Activated CD4-positive, alpha-beta T cell treated with anti-CD3 and anti-CD28 coated beads, Interleukin-2, amount 10 ng/mL, durations not matched to agents 7 days and 5 days (primary cell): ENCODE measurements around the gene PNPLA3. TPM values are rescaled to one million over a fixed set of nuclear protein-coding genes. Genes with fewer than 3 reads are reported as not detected.

Experiments
- CTCF ChIA-PET: fragments of 350-600 bp; sonication (Branson Sonifier 250); formaldehyde crosslinking; loops from one replicate; lab custom pipeline; 2021; ENCODE audit warnings: antibody characterized with exemption; lab: Charles Lee
- POLR2A ChIA-PET: fragments of 350-600 bp; sonication (Branson Sonifier 250); formaldehyde crosslinking; loops from one replicate; lab custom pipeline; 2021; ENCODE audit warnings: antibody characterized with exemption; lab: Charles Lee
- DNase-seq: peaks from one replicate; pipeline ENCODE4 v3.0.0-alpha.2; 2020
- H3K27ac Mint-ChIP-seq: one replicate; pipeline ENCODE4 v1.8.0; 2021; ENCODE audit warnings: mild to moderate bottlenecking, moderate library complexity, mixed read lengths
- H3K27me3 Mint-ChIP-seq: one replicate; pipeline ENCODE4 v1.8.0; 2021; ENCODE audit warnings: mixed read lengths
- H3K36me3 Mint-ChIP-seq: one replicate; pipeline ENCODE4 v1.8.0; 2021; ENCODE audit warnings: low read depth, mixed read lengths
- H3K4me1 Mint-ChIP-seq: one replicate; pipeline ENCODE4 v1.8.0; 2021; ENCODE audit warnings: mixed read lengths
- H3K4me3 Mint-ChIP-seq: one replicate; pipeline ENCODE4 v1.8.0; 2021; ENCODE audit warnings: mild to moderate bottlenecking, moderate library complexity, mixed read lengths
- H3K9me3 Mint-ChIP-seq: one replicate; pipeline ENCODE4 v1.8.0; 2021; ENCODE audit warnings: mixed read lengths
- total RNA-seq, 2 experiments: library from RNA; stranded (reverse); gene quantifications; one replicate each; pipeline ENCODE4 v1.2.3, GENCODE V29; 2021

PNPLA3 gene
- total RNA-seq, 2 experiments from 2014 or later: not detected

DNA sequence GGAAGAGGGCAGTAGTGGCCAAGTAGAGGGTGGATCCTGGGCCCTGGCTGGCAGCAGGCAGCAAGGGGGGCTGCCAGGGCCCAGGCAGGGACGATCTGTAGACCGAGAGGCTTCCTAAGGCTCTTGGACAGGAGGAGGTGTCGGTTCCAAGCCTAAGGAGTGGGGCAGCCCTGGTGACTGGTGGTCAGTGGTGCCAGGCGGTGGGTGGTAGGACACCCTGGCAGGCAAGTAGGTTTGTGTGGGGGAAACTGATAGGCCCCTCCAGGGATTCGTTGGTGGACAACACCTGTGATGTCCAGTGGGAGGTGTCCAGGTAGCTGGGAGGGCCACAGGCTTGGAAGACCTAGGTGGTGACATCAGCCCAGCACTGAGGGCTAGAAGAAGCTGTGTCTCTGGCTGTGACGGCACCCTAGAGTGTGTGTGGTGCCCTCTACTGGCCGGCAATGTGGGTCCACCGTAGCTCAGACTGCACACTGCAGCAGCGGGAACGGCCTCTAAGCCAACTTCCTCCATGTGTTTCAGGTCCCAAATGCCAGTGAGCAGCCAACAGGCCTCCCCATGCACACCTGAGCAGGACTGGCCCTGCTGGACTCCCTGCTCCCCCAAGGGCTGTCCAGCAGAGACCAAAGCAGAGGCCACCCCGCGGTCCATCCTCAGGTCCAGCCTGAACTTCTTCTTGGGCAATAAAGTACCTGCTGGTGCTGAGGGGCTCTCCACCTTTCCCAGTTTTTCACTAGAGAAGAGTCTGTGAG, 22.2 kb downstream of the PNPLA3 start:
- no peaks in the 10 kb centered on the region for H3K36me3 Mint-ChIP-seq
- ChIA-PET CTCF (interaction anchor here (0.5 to 1.6 kb wide), 5 partner anchors 9 to 663 kb away, joined by 3 to 14 read pairs (median 3); partner anchors contain the start of gene SAMM50), POLR2A (interaction anchor here (1.1 kb wide), 1 partner anchor 9 kb away, joined by 4 read pairs; the partner anchor contains the start of gene SAMM50)
- H3K9me3 Mint-ChIP-seq: no peaks in the 10 kb centered on the region
- no peaks in the 10 kb centered on the region for H3K4me1 Mint-ChIP-seq
- peaks cover 4% of the 10 kb centered on the region for H3K27me3 Mint-ChIP-seq
- H3K27ac Mint-ChIP-seq: no peak overlapping the region
- peak; percentile 76 for DNase-seq
- H3K4me3 Mint-ChIP-seq: no peak overlapping the region

DNA sequence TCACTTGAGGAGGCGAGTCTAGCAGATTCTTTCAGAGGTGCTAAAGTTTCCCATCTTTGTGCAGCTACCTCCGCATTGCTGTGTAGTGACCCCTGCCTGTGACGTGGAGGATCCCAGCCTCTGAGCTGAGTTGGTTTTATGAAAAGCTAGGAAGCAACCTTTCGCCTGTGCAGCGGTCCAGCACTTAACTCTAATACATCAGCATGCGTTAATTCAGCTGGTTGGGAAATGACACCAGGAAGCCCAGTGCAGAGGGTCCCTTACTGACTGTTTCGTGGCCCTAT, 22.7 kb downstream of the PNPLA3 start:
- CTCF ChIA-PET: interaction anchor here (1.1 to 1.6 kb wide), 4 partner anchors 8 to 63 kb away, joined by 3 to 14 read pairs (median 5); partner anchors contain the start of gene SAMM50
- H3K27me3 Mint-ChIP-seq: peaks cover 4% of the 10 kb centered on the region

DNA sequence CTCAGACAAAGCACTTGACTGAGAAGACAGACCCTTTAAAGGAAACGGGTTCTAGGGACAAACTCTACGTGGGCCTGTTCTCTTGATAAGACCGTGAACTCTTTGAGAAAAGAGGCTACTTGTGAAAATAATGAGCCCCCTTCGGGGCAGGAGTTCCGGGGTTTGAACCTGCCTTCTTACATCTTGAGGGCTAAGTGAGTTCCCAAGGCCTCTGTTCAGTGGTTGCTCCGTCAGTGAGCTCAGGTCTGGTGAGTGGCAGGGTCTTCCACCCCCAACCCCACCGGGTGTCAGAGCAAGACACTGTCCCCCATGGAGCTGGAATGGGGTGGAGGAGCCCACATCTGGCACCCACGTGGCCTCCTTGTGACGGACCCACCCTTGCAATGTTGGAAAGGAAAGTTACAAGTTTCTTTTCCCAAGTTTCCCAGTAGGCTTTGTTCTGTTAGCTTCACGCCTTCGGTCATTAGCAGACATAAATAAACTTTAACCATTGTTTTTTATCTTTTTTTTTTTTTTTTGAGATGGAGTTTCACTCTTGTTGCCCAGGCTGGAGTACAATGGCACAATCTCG, 25.3 kb downstream of the PNPLA3 start:
- Mint-ChIP-seq H3K9me3 (no peaks in the 10 kb centered on the region), H3K4me1 (peaks cover 2% of the 10 kb centered on the region), H3K36me3 (no peaks in the 10 kb centered on the region), H3K4me3 (no peak overlapping the region), H3K27me3 (no peaks in the 10 kb centered on the region), H3K27ac (no peak overlapping the region)
- POLR2A ChIA-PET: no interaction called here
- CTCF ChIA-PET: interaction anchor here (0.8 to 1.0 kb wide), 2 partner anchors 9 to 16 kb away, joined by 3 read pairs; no protein-coding TSS in a partner anchor
- no peak for DNase-seq

More for the DNA sequence above, 22.7 kb downstream of the PNPLA3 start:
- no peak for DNase-seq
- Mint-ChIP-seq H3K4me3 (no peak overlapping the region), H3K27ac (no peak overlapping the region), H3K9me3 (no peaks in the 10 kb centered on the region), H3K4me1 (no peaks in the 10 kb centered on the region), H3K36me3 (no peaks in the 10 kb centered on the region)
- POLR2A ChIA-PET: interaction anchor here (1.1 kb wide), 1 partner anchor 9 kb away, joined by 4 read pairs; the partner anchor contains the start of gene SAMM50

DNA sequence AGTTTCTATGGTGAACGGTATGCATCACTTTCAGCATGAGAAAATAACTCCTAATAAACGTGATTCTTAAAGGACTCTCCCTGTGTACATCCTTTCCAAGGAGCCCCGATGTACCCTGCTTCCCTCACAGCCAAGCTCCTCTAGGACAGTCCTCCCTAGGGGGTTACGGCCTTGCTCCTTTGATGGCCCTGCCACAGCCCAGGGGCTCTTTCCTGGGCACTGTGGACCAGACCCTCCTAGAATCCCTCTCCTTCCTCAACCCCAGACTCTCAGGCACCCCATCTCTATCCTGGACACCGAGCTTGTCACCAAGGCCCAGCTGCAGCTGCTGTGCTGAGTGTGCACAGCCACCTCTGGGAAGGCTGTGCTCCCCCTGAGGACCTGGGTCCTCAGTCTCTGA, 27.8 kb downstream of the PNPLA3 start:
- no peak overlapping the region for H3K27ac Mint-ChIP-seq
- no peak overlapping the region for H3K4me3 Mint-ChIP-seq
- CTCF ChIA-PET: no interaction called here

DNA sequence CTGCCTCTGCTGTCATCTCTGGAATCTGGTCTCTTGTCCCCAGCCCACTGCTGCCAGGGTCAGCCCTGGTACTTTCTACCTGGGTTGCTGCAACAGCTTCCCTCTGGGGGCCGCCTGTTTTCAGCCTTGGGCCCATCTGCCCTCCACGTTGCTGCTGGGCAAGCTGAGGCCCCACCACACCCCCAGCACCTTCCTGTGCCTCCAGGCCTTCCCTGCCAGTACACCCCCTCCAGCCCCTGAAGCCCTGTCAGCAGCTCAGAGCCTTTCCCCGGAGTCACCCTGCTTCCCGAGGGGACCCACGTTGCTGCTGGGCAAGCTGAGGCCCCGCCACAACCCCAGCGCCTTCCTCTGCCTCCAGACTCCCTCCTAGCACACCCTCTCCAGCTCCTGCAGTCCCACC, 28.4 kb downstream of the PNPLA3 start:
- ChIA-PET CTCF (interaction anchor here (1.5 kb wide), 1 partner anchor 10 kb away, joined by 7 read pairs; no protein-coding TSS in a partner anchor), POLR2A (no interaction called here)
- peaks cover 25% of the 10 kb centered on the region for H3K4me1 Mint-ChIP-seq
- no peaks in the 10 kb centered on the region for H3K27me3 Mint-ChIP-seq
- no peaks in the 10 kb centered on the region for H3K9me3 Mint-ChIP-seq
- H3K36me3 Mint-ChIP-seq: peaks cover 8% of the 10 kb centered on the region
- DNase-seq: no peak
- H3K4me3 Mint-ChIP-seq: no peak overlapping the region
- H3K27ac Mint-ChIP-seq: no peak overlapping the region

More for the DNA sequence above, 27.8 kb downstream of the PNPLA3 start:
- POLR2A ChIA-PET: no interaction called here
- Mint-ChIP-seq H3K4me1 (peaks cover 19% of the 10 kb centered on the region), H3K27me3 (no peaks in the 10 kb centered on the region), H3K36me3 (peaks cover 5% of the 10 kb centered on the region), H3K9me3 (no peaks in the 10 kb centered on the region)
- DNase-seq: no peak

DNA sequence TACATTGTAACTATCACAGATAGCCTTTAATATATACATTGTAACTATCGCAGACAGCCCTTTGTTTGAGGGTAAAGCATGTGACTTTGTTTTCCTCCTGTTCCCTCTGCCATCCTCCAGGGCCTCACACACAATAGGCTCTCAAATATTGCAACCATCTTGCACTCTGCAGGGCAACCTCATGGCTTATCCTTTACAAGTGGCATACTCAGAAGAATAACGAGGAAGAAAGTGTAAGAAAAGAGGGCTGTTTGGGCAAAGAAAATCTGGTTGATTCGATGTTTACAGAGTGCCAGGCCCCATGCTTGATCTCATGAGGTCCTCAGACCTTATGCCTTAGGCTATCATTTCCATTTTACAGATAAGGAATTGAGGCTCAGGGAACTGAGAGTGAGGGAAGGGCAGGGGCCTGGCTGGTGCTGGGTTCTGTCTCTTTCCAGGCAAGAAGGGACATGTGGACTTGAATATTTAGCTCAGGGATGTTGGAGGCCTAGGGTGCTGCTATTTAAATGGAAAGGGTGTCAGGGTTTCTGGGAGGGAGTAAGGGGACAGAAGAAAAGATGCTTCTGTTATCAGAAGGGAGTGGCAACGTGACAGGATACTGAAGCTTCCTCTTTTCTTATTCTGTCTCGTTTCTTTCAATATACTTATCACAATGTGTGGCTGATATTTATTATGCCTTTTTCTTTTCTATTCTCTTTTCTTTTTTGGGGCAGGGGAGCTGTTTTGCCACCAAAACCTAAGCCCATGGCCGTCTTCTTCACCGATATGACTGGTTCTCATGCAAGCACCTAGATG, 30.6 kb downstream of the PNPLA3 start:
- Mint-ChIP-seq H3K4me1 (peaks cover 35% of the 10 kb centered on the region), H3K4me3 (peak overlapping the region; percentile 100), H3K36me3 (peaks cover 10% of the 10 kb centered on the region), H3K27me3 (no peaks in the 10 kb centered on the region), H3K9me3 (no peaks in the 10 kb centered on the region), H3K27ac (peak overlapping the region; percentile 98)
- no peak for DNase-seq
- ChIA-PET POLR2A (no interaction called here), CTCF (interaction anchor here (1.1 to 2.0 kb wide), 2 partner anchors 8 to 39 kb away, joined by 3 to 14 read pairs; no protein-coding TSS in a partner anchor)

DNA sequence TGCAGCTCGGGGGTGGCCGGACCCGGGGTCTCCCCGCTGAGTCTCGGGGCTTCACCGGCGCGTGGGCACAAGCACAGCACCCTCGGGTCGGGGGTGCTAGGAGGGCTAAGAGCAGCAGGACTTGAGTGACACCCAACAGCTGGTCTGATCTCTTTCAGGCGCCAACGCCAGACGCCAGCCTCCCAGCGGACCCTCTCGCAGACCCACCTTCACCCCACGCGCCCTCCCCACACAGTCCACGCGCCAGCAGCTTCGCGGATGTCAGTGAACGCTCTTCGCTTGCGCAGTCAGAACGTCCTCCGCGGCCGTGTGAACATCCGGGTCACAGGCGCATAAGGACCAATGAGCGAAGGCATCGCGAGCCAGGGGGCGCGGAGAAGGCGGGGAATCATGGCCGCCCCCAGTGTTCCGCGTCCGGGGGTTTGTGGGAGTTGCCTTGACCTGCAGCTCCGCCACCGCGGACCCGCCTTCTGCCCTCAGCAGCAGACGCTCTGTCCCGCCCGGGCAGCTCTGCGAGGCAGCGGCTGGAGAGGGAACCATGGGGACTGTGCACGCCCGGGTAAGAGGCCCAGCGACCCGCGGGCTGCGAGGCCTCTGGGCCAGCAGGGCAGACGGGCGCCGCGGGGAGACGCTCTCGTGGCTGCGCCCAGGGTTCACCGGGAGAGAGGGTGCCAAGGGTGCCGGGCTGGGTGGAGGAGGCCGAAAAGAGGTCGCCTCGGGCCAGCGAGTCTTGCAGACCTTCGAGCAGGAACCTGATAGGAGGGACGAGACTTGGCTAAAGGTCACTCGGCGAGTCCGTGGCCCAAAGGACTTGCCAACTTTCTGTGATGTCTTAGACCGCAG, 31.7 kb downstream of the PNPLA3 start, which contains the start of gene SAMM50:
Gene SAMM50 (plus strand): TSS at position 403 of the 843 bp plus-strand sequence. CDS start 136 bp downstream, at position 539.
- H3K36me3 Mint-ChIP-seq: peaks cover 12% of the 10 kb centered on the region
- ChIA-PET POLR2A (interaction anchor here (1.2 kb wide), 1 partner anchor 9 kb away, joined by 4 read pairs; no protein-coding TSS in a partner anchor), CTCF (interaction anchor here (1.1 to 2.0 kb wide), 2 partner anchors 9 to 38 kb away, joined by 3 to 14 read pairs; no protein-coding TSS in a partner anchor)
- H3K27me3 Mint-ChIP-seq: no peaks in the 10 kb centered on the region
- peak within 1 kb of the TSS; percentile 100 for H3K4me3 Mint-ChIP-seq
- no peaks in the 10 kb centered on the region for H3K9me3 Mint-ChIP-seq
- H3K27ac Mint-ChIP-seq: peak within 1 kb of the TSS; percentile 98
- peaks cover 38% of the 10 kb centered on the region for H3K4me1 Mint-ChIP-seq
- DNase-seq: peak; percentile 94

DNA sequence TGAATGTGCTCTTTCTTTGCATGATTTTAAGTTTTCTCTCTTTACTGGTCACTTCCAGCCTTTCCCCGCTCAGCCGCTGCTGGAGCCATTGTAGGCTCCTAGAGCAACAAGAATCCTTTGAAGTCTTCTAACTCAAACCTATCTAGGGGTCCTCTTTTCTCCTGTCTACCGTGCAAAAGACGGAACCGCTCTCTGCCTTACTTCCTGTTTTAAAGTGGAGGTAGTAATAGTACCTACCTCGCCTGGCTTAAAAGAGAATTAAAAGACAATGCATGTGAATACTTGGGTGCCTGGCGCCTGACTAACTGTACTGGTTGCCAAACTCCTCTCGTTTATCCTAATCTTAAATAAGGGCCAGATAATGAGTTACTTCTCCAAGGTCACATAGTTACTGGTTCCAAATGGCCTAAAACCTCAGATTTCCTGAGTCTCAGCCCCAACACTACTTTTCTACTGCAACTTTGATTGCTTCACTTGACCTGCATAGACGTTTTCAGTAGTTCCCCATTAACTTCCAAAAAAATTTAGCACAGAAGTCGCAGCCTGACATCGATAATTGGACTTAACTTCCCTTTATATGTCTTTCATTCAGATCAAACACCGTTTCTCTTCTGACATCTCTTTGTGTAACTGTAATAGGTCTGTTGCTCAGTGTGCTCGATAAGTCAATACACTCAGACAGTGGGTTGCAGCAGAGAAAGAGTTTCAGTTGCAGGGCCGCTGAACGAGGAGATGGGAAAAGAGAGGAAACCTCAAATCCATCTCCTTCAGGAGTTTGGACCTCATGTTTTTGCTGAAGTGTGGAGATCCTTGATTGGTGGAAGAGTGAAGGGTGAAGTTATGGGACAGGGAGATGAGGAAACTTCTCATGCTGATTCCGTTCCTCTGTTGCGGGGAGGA, 32.5 kb downstream of the PNPLA3 start:
- Mint-ChIP-seq H3K27me3 (no peaks in the 10 kb centered on the region), H3K36me3 (peaks cover 12% of the 10 kb centered on the region), H3K4me1 (peaks cover 38% of the 10 kb centered on the region), H3K4me3 (peak overlapping the region; percentile 100), H3K9me3 (no peaks in the 10 kb centered on the region), H3K27ac (peak overlapping the region; percentile 98)
- ChIA-PET CTCF (interaction anchor here (2.0 kb wide), 1 partner anchor 10 kb away, joined by 14 read pairs; no protein-coding TSS in a partner anchor), POLR2A (interaction anchor here (1.2 kb wide), 1 partner anchor 10 kb away, joined by 4 read pairs; no protein-coding TSS in a partner anchor)
- DNase-seq: peak; percentile 35

DNA sequence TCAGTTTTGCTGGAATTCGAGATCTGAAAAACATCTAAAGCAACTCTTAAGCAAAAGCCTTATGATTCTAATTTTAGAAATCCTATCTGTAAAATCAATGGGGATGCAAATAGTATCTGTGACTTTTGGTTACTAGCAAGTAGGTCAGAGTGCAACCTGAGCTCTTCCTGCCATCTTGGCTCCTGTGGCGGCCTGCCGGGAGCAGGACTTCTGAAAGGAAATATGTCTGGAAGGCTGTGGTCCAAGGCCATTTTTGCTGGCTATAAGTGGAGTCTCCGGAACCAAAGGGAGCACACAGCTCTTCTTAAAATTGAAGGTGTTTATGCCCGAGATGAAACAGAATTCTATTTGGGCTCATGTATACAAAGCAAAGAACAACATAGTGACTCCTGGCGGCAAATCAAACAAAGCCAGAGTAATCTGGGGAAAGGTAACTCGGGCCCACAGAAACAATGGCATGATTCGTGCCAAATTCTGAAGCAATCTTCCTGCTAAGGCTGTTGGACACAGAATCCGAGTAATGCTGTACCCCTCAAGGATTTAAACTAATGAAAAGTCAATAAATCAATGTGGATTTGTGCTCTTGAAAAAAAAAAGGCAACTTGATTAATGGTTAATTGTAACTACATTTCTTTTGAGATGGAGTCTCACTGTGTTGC, 33.3 kb downstream of the PNPLA3 start:
- Mint-ChIP-seq H3K27ac (peak overlapping the region; percentile 98), H3K36me3 (peaks cover 12% of the 10 kb centered on the region), H3K4me1 (peaks cover 38% of the 10 kb centered on the region), H3K27me3 (no peaks in the 10 kb centered on the region), H3K4me3 (peak overlapping the region; percentile 100), H3K9me3 (no peaks in the 10 kb centered on the region)
- ChIA-PET POLR2A (no interaction called here), CTCF (no interaction called here)
- DNase-seq: no peak

DNA sequence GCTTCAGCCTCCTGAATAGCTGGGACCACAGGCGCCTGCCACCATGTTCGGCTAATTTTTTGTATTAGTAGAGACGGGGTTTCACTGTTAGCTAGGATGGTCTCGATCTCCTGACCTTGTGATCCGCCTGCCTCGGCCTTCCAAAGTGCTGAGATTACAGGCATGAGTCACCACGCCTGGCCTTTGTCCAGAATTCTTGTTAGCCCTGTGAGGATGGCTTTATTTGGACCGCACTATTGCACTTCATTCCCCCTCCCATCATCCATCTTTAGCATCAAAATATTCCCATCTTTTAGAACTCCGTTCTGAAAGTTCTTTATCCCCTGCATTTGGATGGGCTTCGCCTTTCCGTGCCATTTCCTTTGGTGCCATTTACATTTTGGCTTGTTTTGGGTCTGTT, 34.3 kb downstream of the PNPLA3 start:
- H3K27me3 Mint-ChIP-seq: no peaks in the 10 kb centered on the region
- CTCF ChIA-PET: interaction anchor here (0.7 to 0.8 kb wide), 2 partner anchors 9 to 423 kb away, joined by 3 read pairs; no protein-coding TSS in a partner anchor
- H3K27ac Mint-ChIP-seq: no peak overlapping the region
- peaks cover 38% of the 10 kb centered on the region for H3K4me1 Mint-ChIP-seq
- no peak overlapping the region for H3K4me3 Mint-ChIP-seq
- POLR2A ChIA-PET: no interaction called here
- H3K9me3 Mint-ChIP-seq: no peaks in the 10 kb centered on the region
- DNase-seq: no peak
- peaks cover 12% of the 10 kb centered on the region for H3K36me3 Mint-ChIP-seq
